HG03442 (cell line): ENCODE results near the gene NBEA.

Source experiments
- ATAC-seq: cut with Tn5 transposase; IDR thresholded peaks from one replicate; pipeline ENCODE4 v1.9.1; 2021; ENCODE audit warnings: mild to moderate bottlenecking, moderate library complexity; ENCODE audit not compliant: unreplicated experiment

Gene NBEA

GRCh38 chr13:35472323-35472881 is 530.3 kb downstream of the NBEA start:
- ATAC-seq = no peak

- ATAC-seq = no peak
These were observed 531.2 kb downstream of the NBEA start for GRCh38 chr13:35473206-35473775.

- no peak for ATAC-seq
These were observed 531.7 kb downstream of the NBEA start for GRCh38 chr13:35473802-35474201.

GRCh38 chr13:35474496-35475211 is 532.6 kb downstream of the NBEA start:
- no peak for ATAC-seq

- ATAC-seq = peak; percentile 36
These were observed 533.3 kb downstream of the NBEA start for GRCh38 chr13:35475212-35475959.

- no peak for ATAC-seq
These were observed 534.2 kb downstream of the NBEA start, which contains the start of gene MAB21L1 for GRCh38 chr13:35475960-35476943. TSS of gene MAB21L1 (minus strand) at chr13:35476689. CDS start at chr13:35476138, 551 bp downstream.

GRCh38 chr13:35477386-35477946 is 535.4 kb downstream of the NBEA start:
- ATAC-seq = no peak

- no peak for ATAC-seq
These were observed 536.4 kb downstream of the NBEA start for GRCh38 chr13:35478271-35479037.

GRCh38 chr13:35479038-35479492 is 537.0 kb downstream of the NBEA start:
- no peak for ATAC-seq

- no peak for ATAC-seq
These were observed 537.6 kb downstream of the NBEA start for GRCh38 chr13:35479706-35480105.

GRCh38 chr13:35480346-35480745 is 538.3 kb downstream of the NBEA start:
- no peak for ATAC-seq

- no peak for ATAC-seq
These were observed 539.7 kb downstream of the NBEA start for GRCh38 chr13:35481777-35482176.

- no peak for ATAC-seq
These were observed 540.5 kb downstream of the NBEA start for GRCh38 chr13:35482527-35482926.

GRCh38 chr13:35483761-35484160 is 541.7 kb downstream of the NBEA start:
- ATAC-seq = no peak

- ATAC-seq = no peak
These were observed 542.3 kb downstream of the NBEA start for GRCh38 chr13:35484384-35484783.

- no peak for ATAC-seq
These were observed 543.4 kb downstream of the NBEA start for GRCh38 chr13:35485424-35485823.

- ATAC-seq = no peak
These were observed 547.0 kb downstream of the NBEA start for GRCh38 chr13:35489050-35489449.

GRCh38 chr13:35496006-35496405 is 553.9 kb downstream of the NBEA start:
- no peak for ATAC-seq

GRCh38 chr13:35496761-35497386 is 554.8 kb downstream of the NBEA start:
- no peak for ATAC-seq
